Measurements from ENCODE around the gene SETD2.

The SETD2 gene

GRCh38 chr3:47015151-47015550 is 148.8 kb downstream of the SETD2 start:
- no peaks in the 10 kb centered on the region for H4K20me1 ChIP-seq (ENCODE audit: control insufficient read depth, insufficient read depth, low read depth, low read length)
- H3K79me2 ChIP-seq (ENCODE audit: control insufficient read depth, low read length): no peaks in the 10 kb centered on the region
- peaks cover 12% of the 10 kb centered on the region for H3F3A ChIP-seq (ENCODE audit: control insufficient read depth, insufficient read depth)
- peaks cover 44% of the 10 kb centered on the region for H3K36me3 ChIP-seq (ENCODE audit: control insufficient read depth, low read length)
- peaks cover 34% of the 10 kb centered on the region for H3K4me1 ChIP-seq (ENCODE audit: control insufficient read depth, low read length)
- no peaks in the 10 kb centered on the region for H3K9me3 ChIP-seq (ENCODE audit: control insufficient read depth, insufficient read depth, low read length)
- TF ChIP-seq EZH2phosphoT487 (IDR thresholded peaks at IDR 0.05; ENCODE audit: borderline replicate concordance, low read length) (no peak), CTCF (IDR thresholded peaks at IDR 0.05; ENCODE audit: low read depth, low read length, poor library complexity, severe bottlenecking) (no peak)
- H3K9me2 ChIP-seq (replicated peaks; ENCODE audit: control insufficient read depth, low read length): no peaks in the 10 kb centered on the region
- no peak overlapping the region for H3K4me2 ChIP-seq (ENCODE audit: low read length)
- no peak overlapping the region for H3K4me3 ChIP-seq (ENCODE audit: low read length)
- no peaks in the 10 kb centered on the region for H3K27me3 ChIP-seq (ENCODE audit: control insufficient read depth, low read length)
- no peak overlapping the region for H3K27ac ChIP-seq (ENCODE audit: low read depth, low read length)

GRCh38 chr3:47014036-47014435 is 149.9 kb downstream of the SETD2 start:
- peaks cover 33% of the 10 kb centered on the region for H3K36me3 ChIP-seq (ENCODE audit: control insufficient read depth, low read length)

GRCh38 chr3:47013231-47013630 is 150.7 kb downstream of the SETD2 start:
- no peaks in the 10 kb centered on the region for H4K20me1 ChIP-seq (ENCODE audit: control insufficient read depth, insufficient read depth, low read depth, low read length)
- peaks cover 12% of the 10 kb centered on the region for H3F3A ChIP-seq (ENCODE audit: control insufficient read depth, insufficient read depth)
- TF ChIP-seq EZH2phosphoT487 (IDR thresholded peaks at IDR 0.05; ENCODE audit: borderline replicate concordance, low read length) (no peak), CTCF (IDR thresholded peaks at IDR 0.05; ENCODE audit: low read depth, low read length, poor library complexity, severe bottlenecking) (no peak)
- H3K27me3 ChIP-seq (ENCODE audit: control insufficient read depth, low read length): no peaks in the 10 kb centered on the region
- no peak overlapping the region for H3K4me2 ChIP-seq (ENCODE audit: low read length)
- H3K9me2 ChIP-seq (replicated peaks; ENCODE audit: control insufficient read depth, low read length): no peaks in the 10 kb centered on the region
- H3K79me2 ChIP-seq (ENCODE audit: control insufficient read depth, low read length): no peaks in the 10 kb centered on the region
- H3K4me1 ChIP-seq (ENCODE audit: control insufficient read depth, low read length): peaks cover 37% of the 10 kb centered on the region
- H3K27ac ChIP-seq (ENCODE audit: low read depth, low read length): no peak overlapping the region
- H3K9me3 ChIP-seq (ENCODE audit: control insufficient read depth, insufficient read depth, low read length): no peaks in the 10 kb centered on the region
- H3K4me3 ChIP-seq (ENCODE audit: low read length): no peak overlapping the region
- peaks cover 25% of the 10 kb centered on the region for H3K36me3 ChIP-seq (ENCODE audit: control insufficient read depth, low read length)

More at GRCh38 chr3:47014036-47014435, 149.9 kb downstream of the SETD2 start:
- H3K4me1 ChIP-seq (ENCODE audit: control insufficient read depth, low read length): peaks cover 37% of the 10 kb centered on the region
- no peak overlapping the region for H3K27ac ChIP-seq (ENCODE audit: low read depth, low read length)
- H4K20me1 ChIP-seq (ENCODE audit: control insufficient read depth, insufficient read depth, low read depth, low read length): no peaks in the 10 kb centered on the region
- no peaks in the 10 kb centered on the region for H3K9me2 ChIP-seq (replicated peaks; ENCODE audit: control insufficient read depth, low read length)
- no peaks in the 10 kb centered on the region for H3K27me3 ChIP-seq (ENCODE audit: control insufficient read depth, low read length)
- no peak overlapping the region for H3K4me3 ChIP-seq (ENCODE audit: low read length)
- H3K9me3 ChIP-seq (ENCODE audit: control insufficient read depth, insufficient read depth, low read length): no peaks in the 10 kb centered on the region
- H3F3A ChIP-seq (ENCODE audit: control insufficient read depth, insufficient read depth): peaks cover 12% of the 10 kb centered on the region
- H3K79me2 ChIP-seq (ENCODE audit: control insufficient read depth, low read length): no peaks in the 10 kb centered on the region
- TF ChIP-seq CTCF (IDR thresholded peaks at IDR 0.05; ENCODE audit: low read depth, low read length, poor library complexity, severe bottlenecking) (no peak), EZH2phosphoT487 (IDR thresholded peaks at IDR 0.05; ENCODE audit: borderline replicate concordance, low read length) (no peak)
- H3K4me2 ChIP-seq (ENCODE audit: low read length): no peak overlapping the region

All from DOHH2 (cell line).